ENCODE measurements around the gene PLA2G4E. TPM values are rescaled to one million over a fixed set of nuclear protein-coding genes. Genes with fewer than 3 reads are reported as not detected.
A peak's percentile ranks its signal among the peaks of the same experiment; 100 is the strongest.

PLA2G4E gene
- total RNA-seq, 2 experiments from 2014 or later: not detected

- intact Hi-C loops (cut with DNase I, micrococcal nuclease): no loop called here
- ChIA-PET POLR2A (no interaction called here), CTCF (interaction anchor here (2.8 kb wide), 1 partner anchor 71 kb away, joined by 12 read pairs; no protein-coding TSS in a partner anchor)
- peaks cover 17 to 19% of the 10 kb centered on the region in 2 experiments for H3K27me3 ChIP-seq (ENCODE audit: control insufficient read depth in 1 of 2, insufficient read depth in 2 of 2, low read length in 2 of 2)
- Mint-ChIP-seq H3K27ac (no peak overlapping the region), H3K4me1 (ENCODE audit: low read depth) (peaks cover 14% of the 10 kb centered on the region), H3K36me3 (ENCODE audit: low read depth) (no peaks in the 10 kb centered on the region), H3K4me3 (no peak overlapping the region), H3K9me3 (no peaks in the 10 kb centered on the region), H3K27me3 (peaks cover 37% of the 10 kb centered on the region)
- H3K36me3 ChIP-seq (ENCODE audit: insufficient read depth, low read length): no peaks in the 10 kb centered on the region
- no peak for TF ChIP-seq CTCF (IDR thresholded peaks at IDR 0.05)
- H3K4me3 ChIP-seq (ENCODE audit: low read length): no peak overlapping the region
- DNase-seq: no peak
- H3K27ac ChIP-seq (ENCODE audit: low read depth in 1 of 2, low read length in 2 of 2): no peak overlapping the region
- no peaks in the 10 kb centered on the region for H3K9me3 ChIP-seq (ENCODE audit: control insufficient read depth in 1 of 2, insufficient read depth in 1 of 2, low read length in 2 of 2)
- ATAC-seq (ENCODE audit: poor library complexity): no peak
- peaks cover 22% of the 10 kb centered on the region for H3K4me1 ChIP-seq (ENCODE audit: insufficient read depth, low read length)
These were observed 40.0 kb upstream of the PLA2G4E start for GRCh38 chr15:42060797-42061196.

GRCh38 chr15:42060477-42060763 is 39.6 kb upstream of the PLA2G4E start:
- POLR2A ChIA-PET: no interaction called here
- DNase-seq (no peak), ATAC-seq (ENCODE audit: poor library complexity) (no peak)
- no peak overlapping the region for H3K4me3 ChIP-seq (ENCODE audit: low read length)
- peak overlapping the region; percentile 13 for H3K27ac Mint-ChIP-seq
- intact Hi-C loops (cut with DNase I, micrococcal nuclease): no loop called here
- no peak for TF ChIP-seq CTCF (IDR thresholded peaks at IDR 0.05)
- no peaks in the 10 kb centered on the region for H3K36me3 ChIP-seq (ENCODE audit: insufficient read depth, low read length)
- CTCF ChIA-PET: interaction anchor here (2.8 kb wide), 1 partner anchor 70 kb away, joined by 12 read pairs; no protein-coding TSS in a partner anchor
- no peaks in the 10 kb centered on the region for H3K9me3 Mint-ChIP-seq
- H3K4me3 Mint-ChIP-seq: no peak overlapping the region
- peaks cover 14% of the 10 kb centered on the region for H3K4me1 Mint-ChIP-seq (ENCODE audit: low read depth)
- H3K36me3 Mint-ChIP-seq (ENCODE audit: low read depth): no peaks in the 10 kb centered on the region
- peaks cover 40% of the 10 kb centered on the region for H3K27me3 Mint-ChIP-seq
- peaks cover 22% of the 10 kb centered on the region for H3K4me1 ChIP-seq (ENCODE audit: insufficient read depth, low read length)
- no peak overlapping the region for H3K27ac ChIP-seq (ENCODE audit: low read depth in 1 of 2, low read length in 2 of 2)
- H3K9me3 ChIP-seq (ENCODE audit: control insufficient read depth in 1 of 2, insufficient read depth in 1 of 2, low read length in 2 of 2): no peaks in the 10 kb centered on the region
- peaks cover 17 to 19% of the 10 kb centered on the region in 2 experiments for H3K27me3 ChIP-seq (ENCODE audit: control insufficient read depth in 1 of 2, insufficient read depth in 2 of 2, low read length in 2 of 2)

GRCh38 chr15:42059661-42060476 is 39.0 kb upstream of the PLA2G4E start:
- Mint-ChIP-seq H3K36me3 (ENCODE audit: low read depth) (no peaks in the 10 kb centered on the region), H3K9me3 (no peaks in the 10 kb centered on the region), H3K4me1 (ENCODE audit: low read depth) (peaks cover 14% of the 10 kb centered on the region), H3K27ac (peak overlapping the region; percentile 13), H3K27me3 (peaks cover 44% of the 10 kb centered on the region), H3K4me3 (no peak overlapping the region)
- H3K36me3 ChIP-seq (ENCODE audit: insufficient read depth, low read length): no peaks in the 10 kb centered on the region
- H3K4me3 ChIP-seq (ENCODE audit: low read length): no peak overlapping the region
- POLR2A ChIA-PET: no interaction called here
- ATAC-seq (ENCODE audit: poor library complexity): peak; percentile 53
- CTCF ChIA-PET: interaction anchor here (1.2 kb wide), 1 partner anchor 70 kb away, joined by 4 read pairs; no protein-coding TSS in a partner anchor
- TF ChIP-seq CTCF (IDR thresholded peaks at IDR 0.05): peak; percentile 94
- DNase-seq: peak; percentile 49 to 80 (median 68)
- H3K27me3 ChIP-seq (ENCODE audit: control insufficient read depth in 1 of 2, insufficient read depth in 2 of 2, low read length in 2 of 2): peaks cover 19% of the 10 kb centered on the region in 2 experiments
- H3K9me3 ChIP-seq (ENCODE audit: control insufficient read depth in 1 of 2, insufficient read depth in 1 of 2, low read length in 2 of 2): no peaks in the 10 kb centered on the region
- intact Hi-C loops (cut with DNase I, micrococcal nuclease): loop anchor here (1.0 to 10.0 kb wide), 4 partner anchors 71 to 287 kb away; no protein-coding TSS in a partner anchor
- H3K4me1 ChIP-seq (ENCODE audit: insufficient read depth, low read length): peaks cover 22% of the 10 kb centered on the region
- H3K27ac ChIP-seq (ENCODE audit: low read depth in 1 of 2, low read length in 2 of 2): no peak overlapping the region

Data from CD4-positive, alpha-beta T cell (primary cell).